ENCODE results near the gene NUDT21.
"Not testable (repeated sequence)": the region's sequence is repeated elsewhere in the genome, so short reads cannot be mapped to it uniquely, and the experiment has no call there.

NUDT21 gene

GRCh38 chr16:56414366-56414765 is 36.8 kb downstream of the NUDT21 start:
- DNase-seq = no peak

GRCh38 chr16:56413381-56413780 is 37.8 kb downstream of the NUDT21 start:
- no peak for DNase-seq

- no peak for DNase-seq
These were observed 39.5 kb downstream of the NUDT21 start for GRCh38 chr16:56411624-56412023.

GRCh38 chr16:56411123-56411522 is 40.0 kb downstream of the NUDT21 start:
- no peak for DNase-seq

GRCh38 chr16:56409195-56409594 is 41.9 kb downstream of the NUDT21 start:
- DNase-seq = peak; percentile 62

- DNase-seq = no peak
These were observed 42.6 kb downstream of the NUDT21 start for GRCh38 chr16:56408379-56409098.

GRCh38 chr16:56405977-56406672 is 45.0 kb downstream of the NUDT21 start:
- peak; percentile 42 for DNase-seq

GRCh38 chr16:56401482-56401881 is 49.6 kb downstream of the NUDT21 start:
- DNase-seq = no peak

GRCh38 chr16:56400458-56400857 is 50.7 kb downstream of the NUDT21 start:
- no peak for DNase-seq

- DNase-seq = peak; percentile 38
These were observed 51.6 kb downstream of the NUDT21 start for GRCh38 chr16:56399486-56399885.

- DNase-seq = no peak
These were observed 52.1 kb downstream of the NUDT21 start for GRCh38 chr16:56399047-56399446.

- DNase-seq = not testable (repeated sequence)
These were observed 54.4 kb downstream of the NUDT21 start for GRCh38 chr16:56396724-56397123.

- no peak for DNase-seq
These were observed 61.6 kb downstream of the NUDT21 start for GRCh38 chr16:56389554-56389953.

GRCh38 chr16:56388209-56388608 is 62.9 kb downstream of the NUDT21 start:
- DNase-seq = no peak

- no peak for DNase-seq
These were observed 63.7 kb downstream of the NUDT21 start for GRCh38 chr16:56387396-56387795.

- DNase-seq = no peak
These were observed 66.9 kb downstream of the NUDT21 start for GRCh38 chr16:56384074-56384721.

GRCh38 chr16:56382901-56383355 is 68.2 kb downstream of the NUDT21 start:
- DNase-seq = no peak

GRCh38 chr16:56382459-56382858 is 68.7 kb downstream of the NUDT21 start:
- DNase-seq = peak; percentile 10

- not testable (repeated sequence) for DNase-seq
These were observed 70.2 kb downstream of the NUDT21 start for GRCh38 chr16:56380778-56381485.
